H9 (cell line): ENCODE data around the gene CORO1C. TPM values are rescaled to one million over a fixed set of nuclear protein-coding genes. Genes with fewer than 3 reads are reported as not detected.
A peak's percentile ranks its signal among the peaks of the same experiment; 100 is the strongest.

Experiments
- DNase-seq: peaks from one replicate; pipeline ENCODE4 v3.0.0-alpha.2; 2017
- H2AFZ ChIP-seq: one replicate; pipeline ENCODE4 v1.6.1; 2013; ENCODE audit warnings: mild to moderate bottlenecking, low read length, control low read depth, moderate library complexity
- H2AK5ac ChIP-seq: 2 replicates; pipeline ENCODE4 v1.6.1; 2013; ENCODE audit warnings: low read length, control low read depth, mixed read lengths; ENCODE audit not compliant: insufficient read length
- H2BK120ac ChIP-seq: one replicate; pipeline ENCODE4 v1.6.1; 2013; ENCODE audit warnings: low read depth, mild to moderate bottlenecking, low read length, control low read depth, inconsistent platforms; ENCODE audit not compliant: poor library complexity, severe bottlenecking
- H2BK12ac ChIP-seq: 2 replicates; pipeline ENCODE4 v1.6.1; 2013; ENCODE audit warnings: low read length, control low read depth, mixed read lengths, low read depth; ENCODE audit not compliant: insufficient read length
- H2BK15ac ChIP-seq: 2 replicates; pipeline ENCODE4 v1.6.1; 2013; ENCODE audit warnings: low read depth, low read length, control low read depth
- H2BK20ac ChIP-seq: one replicate; pipeline ENCODE4 v1.6.1; 2013; ENCODE audit warnings: low read depth, mild to moderate bottlenecking, low read length, control low read depth, inconsistent platforms; ENCODE audit not compliant: poor library complexity, severe bottlenecking
- H2BK5ac ChIP-seq: 2 replicates; pipeline ENCODE4 v1.6.1; 2013; ENCODE audit warnings: low read length, control low read depth, mixed read lengths; ENCODE audit not compliant: insufficient read length
- H3K14ac ChIP-seq: 2 replicates; pipeline ENCODE4 v1.6.1; 2013; ENCODE audit warnings: low read length, control low read depth; ENCODE audit not compliant: insufficient read depth
- H3K18ac ChIP-seq: 2 replicates; pipeline ENCODE4 v1.6.1; 2013; ENCODE audit warnings: low read depth, mild to moderate bottlenecking, mixed read lengths, low read length, control low read depth; ENCODE audit not compliant: insufficient read length
- H3K23ac ChIP-seq: 2 replicates; pipeline ENCODE4 v1.6.1; 2013; ENCODE audit warnings: low read length, control low read depth, mixed read lengths, low read depth; ENCODE audit not compliant: insufficient read length
- H3K23me2 ChIP-seq: 2 replicates; pipeline ENCODE4 v1.6.1; 2013; ENCODE audit warnings: low read depth, mild to moderate bottlenecking, mixed read lengths, low read length, control low read depth; ENCODE audit not compliant: insufficient read length, poor library complexity, severe bottlenecking
- H3K27ac ChIP-seq: 2 replicates; pipeline ENCODE4 v1.5.1; 2013; ENCODE audit warnings: low read length, control low read depth, mixed read lengths, low read depth; ENCODE audit not compliant: insufficient read length
- H3K27me3 ChIP-seq: 2 replicates; pipeline ENCODE4 v1.6.1; 2013; ENCODE audit warnings: low read length, control low read depth, inconsistent platforms; ENCODE audit not compliant: insufficient read depth
- H3K4ac ChIP-seq: 2 replicates; pipeline ENCODE4 v1.6.1; 2013; ENCODE audit warnings: low read depth, mild to moderate bottlenecking, control low read depth, inconsistent platforms, low read length, moderate library complexity
- H3K4me1 ChIP-seq: 2 replicates; pipeline ENCODE4 v1.6.1; 2013; ENCODE audit warnings: low read length, control low read depth, inconsistent platforms; ENCODE audit not compliant: insufficient read depth
- H3K4me2 ChIP-seq: 2 replicates; pipeline ENCODE4 v1.6.1; 2013; ENCODE audit warnings: low read length, control low read depth, mixed read lengths; ENCODE audit not compliant: insufficient read length, insufficient read depth
- H3K56ac ChIP-seq: 2 replicates; pipeline ENCODE4 v1.6.1; 2013; ENCODE audit warnings: low read depth, mild to moderate bottlenecking, mixed read lengths, low read length, control low read depth; ENCODE audit not compliant: insufficient read length
- H3K79me1 ChIP-seq: 2 replicates; pipeline ENCODE4 v1.6.1; 2013; ENCODE audit warnings: low read depth, mild to moderate bottlenecking, moderate library complexity, low read length, control low read depth, inconsistent platforms; ENCODE audit not compliant: insufficient read depth, poor library complexity, severe bottlenecking
- H3K79me2 ChIP-seq: 2 replicates; pipeline ENCODE4 v1.6.1; 2013; ENCODE audit warnings: low read length, control low read depth, inconsistent platforms; ENCODE audit not compliant: insufficient read depth
- H3K9ac ChIP-seq: 2 replicates; pipeline ENCODE4 v1.6.1; 2013; ENCODE audit warnings: low read length, control low read depth, mixed read lengths; ENCODE audit not compliant: insufficient read length; ENCODE audit errors: extremely low read depth
- H3K9me3 ChIP-seq: one replicate; pipeline ENCODE4 v1.6.1; 2013; ENCODE audit warnings: low read depth, low read length, inconsistent platforms; ENCODE audit not compliant: control insufficient read depth
- H3T11ph ChIP-seq: one replicate; pipeline ENCODE4 v1.6.1; 2013; ENCODE audit warnings: mild to moderate bottlenecking, low read length, control low read depth, inconsistent platforms
- H4K20me1 ChIP-seq: one replicate; pipeline ENCODE4 v1.6.1; 2013; ENCODE audit not compliant: control insufficient read depth, insufficient read length, insufficient read depth
- H4K5ac ChIP-seq: 2 replicates; pipeline ENCODE4 v1.6.1; 2013; ENCODE audit warnings: low read depth, mild to moderate bottlenecking, mixed read lengths, low read length, control low read depth; ENCODE audit not compliant: insufficient read length
- H4K8ac ChIP-seq: replicated peaks from 2 replicates; pipeline ENCODE4 v1.6.1; 2013; ENCODE audit warnings: low read length, control low read depth, mixed read lengths, low read depth; ENCODE audit not compliant: insufficient read length
- H4K91ac ChIP-seq: 2 replicates; pipeline ENCODE4 v1.6.1; 2013; ENCODE audit warnings: low read depth, mild to moderate bottlenecking, moderate library complexity, mixed read lengths, low read length, control low read depth; ENCODE audit not compliant: insufficient read length
- H3K27ac Mint-ChIP-seq, 3 experiments: 2 replicates in 2 of 3; 3 replicates in 1 of 3; pipeline ENCODE4 v1.8.0; 2020 to 2021; ENCODE audit warnings: mixed read lengths in 3 of 3, mild to moderate bottlenecking in 1 of 3, moderate library complexity in 1 of 3
- H3K27me3 Mint-ChIP-seq: 2 replicates; pipeline ENCODE4 v1.8.0; 2021; ENCODE audit warnings: low read depth, mild to moderate bottlenecking, moderate library complexity, mixed read lengths
- H3K36me3 Mint-ChIP-seq, 3 experiments: 2 replicates in 2 of 3; 3 replicates in 1 of 3; pipeline ENCODE4 v1.8.0; 2020 to 2021; ENCODE audit warnings: low read depth in 3 of 3, mixed read lengths in 3 of 3; ENCODE audit not compliant: insufficient read depth in 1 of 3
- H3K4me1 Mint-ChIP-seq, 2 experiments: 2 replicates each; pipeline ENCODE4 v1.8.0; 2020; ENCODE audit warnings: mixed read lengths in 2 of 2
- H3K4me3 Mint-ChIP-seq, 2 experiments: 2 replicates in 1 of 2; 3 replicates in 1 of 2; pipeline ENCODE4 v1.8.0; 2020 to 2021; ENCODE audit warnings: mild to moderate bottlenecking in 2 of 2, mixed read lengths in 2 of 2, moderate library complexity in 1 of 2
- H3K9me3 Mint-ChIP-seq, 2 experiments: 2 replicates in 1 of 2; 3 replicates in 1 of 2; pipeline ENCODE4 v1.8.0; 2020; ENCODE audit warnings: mild to moderate bottlenecking in 2 of 2, mixed read lengths in 2 of 2, moderate library complexity in 1 of 2
- WGBS: extraction: QIAGEN DNeasy Blood & Tissue Kit; methylation state at CpG from one replicate; pipeline ENCODE4 v1.1.7; 2013; ENCODE audit warnings: missing lambda C conversion rate, low lambda C conversion rate, mixed read lengths; ENCODE audit not compliant: insufficient read length; ENCODE audit errors: extremely low coverage; 5-methylcytosine and 5-hydroxymethylcytosine counted together
- total RNA-seq: library from RNA; stranded (reverse); gene quantifications from 2 replicates; pipeline ENCODE4 v1.2.1, GENCODE V29; 2021
- TF ChIP-seq, protein P1 (sequence below): fragments of 200-600 bp; sonication (generic); conservative IDR thresholded peaks from 3 replicates; pipeline ENCODE4 v1.8.0; 2021; ENCODE audit warnings: antibody characterized with exemption, mild to moderate bottlenecking

CORO1C gene
- total RNA-seq, 1 experiment from 2014 or later, result 154 TPM

DNA sequence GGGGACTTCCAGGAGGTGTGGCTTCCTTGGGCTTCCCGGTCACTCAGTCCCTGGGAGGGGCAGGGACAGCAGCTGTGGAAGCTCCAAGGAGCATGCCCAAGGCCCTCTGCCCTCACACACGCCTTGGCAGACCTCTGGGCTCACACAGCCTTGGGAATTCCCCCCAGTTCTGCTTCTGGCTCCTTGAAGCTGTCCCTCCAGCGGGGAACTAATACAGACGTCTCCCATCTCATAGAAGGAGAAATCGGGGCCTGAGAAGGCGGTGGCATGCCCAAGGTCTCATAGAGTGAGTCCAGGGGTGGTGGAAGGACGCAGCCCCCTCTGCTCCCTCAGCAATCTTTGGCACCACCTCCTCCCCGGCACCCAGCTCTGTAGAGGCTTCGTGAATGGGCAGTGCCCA lies 117.8 kb downstream of the CORO1C start:
- H3K27me3 ChIP-seq, result no peaks in the 10 kb centered on the region
- peaks cover 4% of the 10 kb centered on the region for H4K20me1 ChIP-seq
- no peak for DNase-seq
- Mint-ChIP-seq H3K27ac (peak overlapping the region in 1 of 3 experiments; percentile 62; a peak in 1 of 7 replicates), H3K9me3 (peaks cover 4 to 5% of the 10 kb centered on the region in 2 experiments; a peak in 1 of 5 replicates), H3K36me3 (no peaks in the 10 kb centered on the region), H3K27me3 (peaks cover 1% of the 10 kb centered on the region; the same call in 1 of the 2 replicates), H3K4me1 (peaks cover 21 to 28% of the 10 kb centered on the region in 2 experiments), H3K4me3 (no peak overlapping the region)
- H3K4me1 ChIP-seq, result no peaks in the 10 kb centered on the region
- no peak overlapping the region for H3K14ac ChIP-seq
- H4K8ac ChIP-seq, result no peak overlapping the region
- no peaks in the 10 kb centered on the region for H3K23me2 ChIP-seq
- WGBS, result no CpG with 5 or more reads among the region's 9 CpGs
- no peak overlapping the region for H2BK20ac ChIP-seq
- H3K79me2 ChIP-seq, result no peaks in the 10 kb centered on the region
- no peak overlapping the region for H3K56ac ChIP-seq
- TF ChIP-seq, protein P1, sequence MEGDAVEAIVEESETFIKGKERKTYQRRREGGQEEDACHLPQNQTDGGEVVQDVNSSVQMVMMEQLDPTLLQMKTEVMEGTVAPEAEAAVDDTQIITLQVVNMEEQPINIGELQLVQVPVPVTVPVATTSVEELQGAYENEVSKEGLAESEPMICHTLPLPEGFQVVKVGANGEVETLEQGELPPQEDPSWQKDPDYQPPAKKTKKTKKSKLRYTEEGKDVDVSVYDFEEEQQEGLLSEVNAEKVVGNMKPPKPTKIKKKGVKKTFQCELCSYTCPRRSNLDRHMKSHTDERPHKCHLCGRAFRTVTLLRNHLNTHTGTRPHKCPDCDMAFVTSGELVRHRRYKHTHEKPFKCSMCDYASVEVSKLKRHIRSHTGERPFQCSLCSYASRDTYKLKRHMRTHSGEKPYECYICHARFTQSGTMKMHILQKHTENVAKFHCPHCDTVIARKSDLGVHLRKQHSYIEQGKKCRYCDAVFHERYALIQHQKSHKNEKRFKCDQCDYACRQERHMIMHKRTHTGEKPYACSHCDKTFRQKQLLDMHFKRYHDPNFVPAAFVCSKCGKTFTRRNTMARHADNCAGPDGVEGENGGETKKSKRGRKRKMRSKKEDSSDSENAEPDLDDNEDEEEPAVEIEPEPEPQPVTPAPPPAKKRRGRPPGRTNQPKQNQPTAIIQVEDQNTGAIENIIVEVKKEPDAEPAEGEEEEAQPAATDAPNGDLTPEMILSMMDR, result no peak
- no peak overlapping the region for H2BK120ac ChIP-seq
- no peak overlapping the region for H3K9ac ChIP-seq
- H3K23ac ChIP-seq, result no peak overlapping the region
- no peak overlapping the region for H3K18ac ChIP-seq
- no peak overlapping the region for H3K4ac ChIP-seq
- H3K79me1 ChIP-seq, result no peaks in the 10 kb centered on the region
- no peak overlapping the region for H2AK5ac ChIP-seq
- no peak overlapping the region for H3K27ac ChIP-seq
- H2BK15ac ChIP-seq, result no peak overlapping the region
- H2BK12ac ChIP-seq, result no peak overlapping the region
- no peak overlapping the region for H3K4me2 ChIP-seq
- H4K91ac ChIP-seq, result no peak overlapping the region
- no peak overlapping the region for H2BK5ac ChIP-seq
- H3K9me3 ChIP-seq, result no peaks in the 10 kb centered on the region
- H4K5ac ChIP-seq, result no peak overlapping the region
- H2AFZ ChIP-seq, result no peak overlapping the region
- no peak overlapping the region for H3T11ph ChIP-seq
